Measurements from ENCODE around the gene KIF16B. TPM values are rescaled to one million over a fixed set of nuclear protein-coding genes. Genes with fewer than 3 reads are reported as not detected.

The KIF16B gene
- total and polyA plus RNA-seq, 9 of the 15 experiments (the other 6 are each of a cell fraction or from before 2014, with no cell fraction given): 1.00 to 10.6 (median 8.5) TPM

- TF ChIP-seq ELF2 (CRISPR knock-in tag; IDR thresholded peaks at IDR 0.05) (no peak), KLF10 (CRISPR knock-in tag; IDR thresholded peaks at IDR 0.05) (no peak), PHF20 (IDR thresholded peaks at IDR 0.05; ENCODE audit: partially characterized antibody) (no peak), SMARCA5 (IDR thresholded peaks at IDR 0.05) (0 out of 2 replicates have a peak, but pooled peaks have one; percentile 52), PKNOX1 (IDR thresholded peaks at IDR 0.05) (0 out of 2 replicates have a peak, but pooled peaks have one; percentile 18), GTF3C2 (IDR thresholded peaks at IDR 0.05; ENCODE audit: borderline replicate concordance, extremely low read depth, insufficient read length) (no peak), RBM25 (IDR thresholded peaks at IDR 0.05; ENCODE audit: low read depth, low read length, severe bottlenecking) (peak; percentile 37), MTA3 (IDR thresholded peaks at IDR 0.05; ENCODE audit: borderline replicate concordance) (peak; percentile 88; the same call in 1 of the 2 replicates), YY1 (IDR thresholded peaks at IDR 0.05; ENCODE audit: borderline replicate concordance in 1 of 3, control insufficient read depth in 1 of 3, extremely low read depth in 1 of 3, insufficient read depth in 3 of 3, insufficient read length in 1 of 3, insufficient replicate concordance in 2 of 3, low read depth in 1 of 3, low read length in 2 of 3) (peak in 1 of 3 experiments; percentile 36), SRSF7 (optimal IDR thresholded peaks at IDR 0.05; ENCODE audit: low read depth, low read length) (no peak), FOXJ3 (CRISPR knock-in tag; IDR thresholded peaks at IDR 0.05) (no peak), SIN3A (IDR thresholded peaks at IDR 0.05; ENCODE audit: borderline replicate concordance in 2 of 2, control insufficient read depth in 1 of 2, low read depth in 2 of 2, low read length in 2 of 2) (0 out of 4 replicates have a peak, but pooled peaks of 1 of the 2 experiments have one; percentile 29), CREB3L1 (IDR thresholded peaks at IDR 0.05; ENCODE audit: borderline replicate concordance, low read depth) (peak; percentile 50; the same call in 1 of the 2 replicates), POLR2G (IDR thresholded peaks at IDR 0.05; ENCODE audit: low read depth, low read length) (peak; percentile 76), BRD9 (IDR thresholded peaks at IDR 0.05; ENCODE audit: low read depth, partially characterized antibody) (no peak)
Measured at GRCh38 chr20:16574656-16575355, 1.6 kb upstream of the KIF16B start (continued).
